IPS-15b (cell line): ENCODE results near the gene TECTA.

Source experiments
- H3K27me3 ChIP-seq: one replicate; pipeline ENCODE4 v1.6.1; 2013; ENCODE audit warnings: low read length; ENCODE audit not compliant: control insufficient read depth, insufficient read depth
- H3K36me3 ChIP-seq: one replicate; pipeline ENCODE4 v1.6.1; 2013; ENCODE audit warnings: low read length; ENCODE audit not compliant: control insufficient read depth, insufficient read depth
- H3K4me1 ChIP-seq: one replicate; pipeline ENCODE4 v1.6.1; 2013; ENCODE audit warnings: mild to moderate bottlenecking, low read length; ENCODE audit not compliant: control insufficient read depth, insufficient read depth
- H3K4me3 ChIP-seq: one replicate; pipeline ENCODE4 v1.5.1; 2013; ENCODE audit warnings: low read depth, low read length
- H3K9ac ChIP-seq: one replicate; pipeline ENCODE4 v1.6.1; 2013; ENCODE audit warnings: low read depth, mild to moderate bottlenecking, low read length
- H3K9me3 ChIP-seq: one replicate; pipeline ENCODE4 v1.6.1; 2013; ENCODE audit warnings: mild to moderate bottlenecking, low read length; ENCODE audit not compliant: control insufficient read depth, insufficient read depth

TECTA gene

DNA sequence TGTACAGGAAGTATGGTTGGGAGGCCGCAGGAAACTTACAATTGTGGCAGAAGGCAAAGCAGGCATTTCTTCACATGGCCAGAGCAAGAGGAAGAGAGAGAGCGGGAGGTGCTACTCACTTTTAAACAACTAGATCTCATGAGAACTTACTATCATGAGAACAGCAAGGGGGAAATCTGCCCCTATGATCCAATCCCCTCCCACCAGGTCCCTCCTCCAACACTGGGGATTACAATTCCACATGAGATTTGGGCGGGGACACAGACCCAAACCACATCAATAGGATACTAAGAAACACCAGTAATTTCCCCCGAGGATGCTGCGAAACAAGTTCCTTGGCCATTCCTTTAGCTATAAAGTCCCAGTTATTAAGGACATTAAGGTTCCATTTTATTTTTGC is 97.4 kb downstream of the TECTA start:
- no peaks in the 10 kb centered on the region for H3K27me3 ChIP-seq
- H3K9ac ChIP-seq = no peak overlapping the region
- H3K9me3 ChIP-seq = no peaks in the 10 kb centered on the region
- no peak overlapping the region for H3K4me3 ChIP-seq
- H3K4me1 ChIP-seq = peaks cover 16% of the 10 kb centered on the region
- no peaks in the 10 kb centered on the region for H3K36me3 ChIP-seq

DNA sequence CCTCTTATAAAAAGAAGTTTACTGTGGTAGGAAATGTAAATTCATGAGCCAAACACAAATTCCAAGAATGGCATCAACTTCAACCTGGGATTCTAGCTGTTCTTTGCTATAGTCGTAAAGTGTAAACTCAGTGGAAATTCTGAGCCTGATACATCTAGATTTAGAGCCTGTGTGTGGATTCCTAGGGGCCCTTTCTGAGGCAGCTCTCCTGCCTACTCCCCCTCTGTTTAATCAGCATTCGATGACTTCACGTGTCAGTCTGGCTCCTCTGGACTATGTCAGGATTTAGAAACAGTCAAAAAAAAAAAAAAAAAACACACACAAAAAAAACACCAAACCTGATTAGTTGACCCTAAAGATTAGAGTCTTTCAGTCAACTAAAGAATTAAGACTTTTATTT is 98.5 kb downstream of the TECTA start:
- Histone ChIP-seq H3K9me3 (no peaks in the 10 kb centered on the region), H3K4me1 (peaks cover 16% of the 10 kb centered on the region), H3K27me3 (no peaks in the 10 kb centered on the region), H3K36me3 (no peaks in the 10 kb centered on the region), H3K4me3 (no peak overlapping the region), H3K9ac (no peak overlapping the region)

GRCh38 chr11:121206810-121207209 is 105.8 kb downstream of the TECTA start:
- H3K9me3 ChIP-seq = no peaks in the 10 kb centered on the region
- H3K36me3 ChIP-seq = no peaks in the 10 kb centered on the region
- no peaks in the 10 kb centered on the region for H3K4me1 ChIP-seq
- H3K4me3 ChIP-seq = no peak overlapping the region
- no peaks in the 10 kb centered on the region for H3K27me3 ChIP-seq
- H3K9ac ChIP-seq = no peak overlapping the region

DNA sequence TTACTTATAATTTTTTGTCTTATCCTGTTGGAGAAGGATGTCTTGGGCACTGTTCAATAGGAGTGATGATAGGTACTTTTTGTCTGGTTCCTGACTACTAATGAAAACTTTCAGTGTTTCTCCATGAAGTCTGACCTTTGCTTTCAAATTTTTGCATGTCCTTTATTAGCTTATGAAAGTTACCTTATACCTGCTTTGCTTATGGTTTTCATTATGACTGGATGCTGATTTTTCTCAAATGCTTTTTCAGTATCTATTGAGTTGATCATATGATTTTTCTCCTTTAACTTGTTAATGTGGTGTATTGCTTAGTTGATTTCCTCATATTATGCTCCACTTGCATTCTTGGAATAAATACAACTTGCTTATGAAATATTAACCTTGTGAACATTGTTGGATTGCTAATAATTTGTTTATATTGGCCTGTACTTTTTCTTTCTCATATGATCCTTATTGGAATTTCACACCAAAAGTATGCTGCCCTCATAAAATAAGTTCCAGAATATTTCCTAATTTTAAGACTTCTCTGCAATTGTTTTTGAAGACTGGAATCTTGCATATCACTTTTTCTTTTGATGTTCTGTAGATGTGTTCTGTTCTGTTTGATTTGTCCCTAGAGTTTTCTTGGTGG is 106.6 kb downstream of the TECTA start:
- Histone ChIP-seq H3K4me3 (no peak overlapping the region), H3K36me3 (no peaks in the 10 kb centered on the region), H3K9me3 (no peaks in the 10 kb centered on the region), H3K4me1 (no peaks in the 10 kb centered on the region), H3K27me3 (no peaks in the 10 kb centered on the region), H3K9ac (no peak overlapping the region)

GRCh38 chr11:121210445-121211080 is 109.5 kb downstream of the TECTA start:
- Histone ChIP-seq H3K4me3 (no peak overlapping the region), H3K4me1 (no peaks in the 10 kb centered on the region), H3K9me3 (no peaks in the 10 kb centered on the region), H3K36me3 (no peaks in the 10 kb centered on the region), H3K27me3 (no peaks in the 10 kb centered on the region), H3K9ac (no peak overlapping the region)

DNA sequence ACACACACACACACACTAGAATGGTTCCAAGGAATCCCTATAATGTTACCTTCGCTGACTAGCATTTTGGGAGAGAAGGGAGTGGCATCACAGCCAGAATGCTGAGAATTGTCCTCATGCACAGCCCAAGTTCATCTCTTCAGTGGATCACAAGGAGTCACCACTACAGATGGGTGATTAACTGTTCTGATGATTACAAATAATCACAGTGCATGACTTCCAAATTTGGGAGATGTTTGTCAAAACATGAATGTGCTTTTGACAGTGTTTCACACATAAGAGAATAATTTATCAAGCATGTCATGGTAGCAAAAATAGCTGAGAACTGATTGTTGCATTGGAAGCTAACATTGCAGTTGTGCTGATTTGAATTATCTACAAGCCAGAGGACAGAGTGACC is 110.6 kb downstream of the TECTA start:
- H3K9me3 ChIP-seq = no peaks in the 10 kb centered on the region
- H3K27me3 ChIP-seq = no peaks in the 10 kb centered on the region
- H3K36me3 ChIP-seq = no peaks in the 10 kb centered on the region
- H3K4me3 ChIP-seq = no peak overlapping the region
- H3K4me1 ChIP-seq = no peaks in the 10 kb centered on the region
- no peak overlapping the region for H3K9ac ChIP-seq

DNA sequence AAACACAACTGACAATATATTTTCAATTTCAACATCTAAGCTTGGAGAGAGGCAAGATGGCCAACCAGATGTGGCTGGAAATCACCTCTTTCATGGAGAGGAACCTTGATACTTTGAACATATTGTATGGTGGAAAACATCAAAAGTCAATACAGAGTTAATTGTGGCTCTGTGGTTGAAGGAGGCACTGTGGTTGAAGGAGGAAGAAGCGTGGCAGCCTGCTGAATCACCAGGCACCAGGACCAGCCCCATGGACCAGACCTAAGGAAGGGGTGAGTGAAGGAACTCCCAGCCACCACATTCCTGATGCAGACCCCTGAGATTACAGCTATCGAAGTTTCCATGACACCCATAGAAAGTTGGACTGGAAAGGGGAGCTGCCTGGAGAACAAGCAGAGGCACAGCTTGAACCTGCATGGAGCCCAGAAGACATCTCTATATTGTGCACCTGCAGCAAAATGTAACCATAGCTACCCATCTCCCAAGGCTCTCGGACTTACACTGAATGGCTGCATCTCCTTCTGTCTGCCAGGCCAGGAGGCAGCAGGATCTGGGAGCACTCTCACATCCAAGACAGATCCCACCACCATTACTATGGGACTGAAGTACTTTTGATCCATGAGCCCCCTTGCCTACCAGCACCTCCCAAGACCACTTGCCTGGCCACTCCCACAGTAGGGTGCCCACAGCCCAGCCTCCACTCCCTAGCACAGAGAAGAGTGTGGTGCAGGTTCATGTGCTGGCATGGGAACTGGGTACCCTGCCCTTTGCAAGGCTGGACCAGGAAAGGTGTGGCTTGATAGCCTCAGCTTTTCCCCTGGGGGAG is 111.7 kb downstream of the TECTA start:
- Histone ChIP-seq H3K9ac (no peak overlapping the region), H3K4me1 (no peaks in the 10 kb centered on the region), H3K9me3 (no peaks in the 10 kb centered on the region), H3K4me3 (no peak overlapping the region), H3K27me3 (no peaks in the 10 kb centered on the region), H3K36me3 (no peaks in the 10 kb centered on the region)

DNA sequence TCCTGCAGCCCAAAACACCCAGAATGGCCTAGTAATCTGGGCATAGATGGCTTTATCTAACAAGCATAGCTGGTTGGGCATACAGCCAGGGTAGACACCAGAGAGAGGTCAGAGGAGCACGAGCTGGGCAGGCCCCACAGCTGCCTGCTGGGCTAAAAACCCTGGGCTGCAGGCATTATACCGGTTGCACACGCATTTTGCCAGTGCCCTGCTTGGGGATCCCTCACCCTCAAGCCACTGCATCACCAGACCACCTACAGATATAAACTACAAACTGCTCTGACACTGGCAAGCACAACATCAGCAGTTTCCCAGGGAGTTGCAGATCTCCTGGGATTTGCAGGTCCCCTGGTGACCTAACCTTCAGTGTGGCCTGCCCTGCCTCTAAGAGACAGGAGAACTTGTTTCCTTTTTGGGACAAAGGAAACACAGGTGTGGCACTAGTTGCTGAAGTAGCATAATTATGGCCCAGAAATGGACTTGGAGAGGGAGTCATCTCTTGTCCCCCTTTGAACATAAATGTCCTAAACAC is 112.4 kb downstream of the TECTA start:
- Histone ChIP-seq H3K4me1 (no peaks in the 10 kb centered on the region), H3K36me3 (no peaks in the 10 kb centered on the region), H3K9me3 (no peaks in the 10 kb centered on the region), H3K4me3 (no peak overlapping the region), H3K27me3 (no peaks in the 10 kb centered on the region), H3K9ac (no peak overlapping the region)

DNA sequence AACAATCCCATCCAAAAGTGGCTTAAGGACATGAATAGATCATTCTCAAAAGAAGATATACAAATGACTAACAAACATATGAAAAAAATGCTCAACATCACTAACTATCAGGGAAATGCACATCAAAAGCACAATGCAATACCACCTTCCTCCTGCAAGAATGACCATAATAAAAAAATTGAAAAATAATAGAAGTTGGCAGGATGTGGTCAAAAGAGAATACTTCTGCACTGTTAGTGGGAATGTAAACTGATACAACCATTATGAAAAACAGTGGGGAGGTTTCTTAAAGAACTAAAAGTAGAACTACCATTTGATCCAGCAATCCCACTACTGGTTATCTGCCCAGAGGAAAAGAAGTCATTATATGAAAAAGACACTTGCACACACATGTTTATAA is 113.8 kb downstream of the TECTA start:
- H3K27me3 ChIP-seq = no peaks in the 10 kb centered on the region
- no peaks in the 10 kb centered on the region for H3K4me1 ChIP-seq
- no peak overlapping the region for H3K4me3 ChIP-seq
- H3K9ac ChIP-seq = no peak overlapping the region
- no peaks in the 10 kb centered on the region for H3K36me3 ChIP-seq
- H3K9me3 ChIP-seq = no peaks in the 10 kb centered on the region

DNA sequence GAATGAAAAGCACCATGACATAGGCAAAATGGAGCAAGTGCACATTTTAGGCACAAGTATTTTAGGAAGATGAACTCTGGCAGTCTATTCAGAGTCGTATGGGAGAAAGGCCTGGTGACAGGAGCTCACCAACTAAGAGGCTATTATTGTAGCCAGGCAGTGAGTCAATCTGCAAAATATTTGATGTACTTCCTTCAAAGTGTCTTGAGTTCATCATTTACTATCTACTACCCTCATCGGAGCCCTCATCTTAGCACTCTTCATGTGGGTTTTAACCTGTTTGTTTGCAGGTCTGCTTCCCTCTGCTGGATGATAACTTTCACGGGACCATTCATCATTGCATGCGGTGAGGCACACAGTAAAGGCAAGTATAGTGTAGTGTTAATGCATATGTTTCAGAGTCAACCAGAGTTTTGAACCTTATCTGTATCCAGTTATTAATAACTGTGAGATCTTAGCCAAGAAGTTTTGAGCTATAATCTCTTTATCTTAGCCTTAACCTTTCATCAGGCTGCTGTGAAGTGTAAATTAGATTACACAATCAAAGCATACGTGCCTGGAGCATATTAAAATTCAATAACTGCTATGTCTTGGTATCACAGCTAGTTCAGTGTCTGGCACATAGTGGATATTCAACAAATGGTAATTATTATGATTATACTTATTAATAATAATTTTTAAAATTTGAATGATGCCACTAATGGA is 120.6 kb downstream of the TECTA start:
- H3K27me3 ChIP-seq = no peaks in the 10 kb centered on the region
- H3K4me3 ChIP-seq = no peak overlapping the region
- no peaks in the 10 kb centered on the region for H3K36me3 ChIP-seq
- no peaks in the 10 kb centered on the region for H3K4me1 ChIP-seq
- no peak overlapping the region for H3K9ac ChIP-seq
- H3K9me3 ChIP-seq = peaks cover 11% of the 10 kb centered on the region

DNA sequence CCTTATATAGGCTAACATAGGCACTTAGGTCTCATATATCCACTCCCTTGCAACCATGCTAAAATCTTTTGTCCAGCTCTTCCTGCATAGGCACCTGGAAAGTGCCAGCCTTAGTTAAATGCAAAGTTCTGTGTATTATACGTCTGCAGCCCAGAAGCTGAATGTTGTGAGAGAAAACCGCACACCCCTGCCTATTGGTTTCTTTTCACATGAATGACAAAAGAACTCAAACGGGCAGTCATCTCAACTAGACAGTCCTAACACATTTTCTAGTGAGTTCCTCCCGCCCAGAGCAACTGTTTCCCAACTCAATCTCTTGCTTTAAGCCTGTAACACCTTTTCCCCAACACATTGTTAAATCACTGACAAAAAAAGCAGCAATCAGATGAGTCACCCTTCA is 122.1 kb downstream of the TECTA start:
- no peaks in the 10 kb centered on the region for H3K36me3 ChIP-seq
- peaks cover 19% of the 10 kb centered on the region for H3K9me3 ChIP-seq
- H3K4me1 ChIP-seq = no peaks in the 10 kb centered on the region
- H3K9ac ChIP-seq = no peak overlapping the region
- H3K27me3 ChIP-seq = no peaks in the 10 kb centered on the region
- H3K4me3 ChIP-seq = no peak overlapping the region
